ENCODE results near the gene USO1. TPM values are rescaled to one million over a fixed set of nuclear protein-coding genes. Genes with fewer than 3 reads are reported as not detected.

The USO1 gene
- total RNA-seq, 1 experiment from 2014 or later = 110 TPM

GRCh38 chr4:75790024-75790423, 65.6 kb downstream of the USO1 start:
- H3K4me1 Mint-ChIP-seq = peaks cover 0 to 11% of the 10 kb centered on the region in 2 experiments; a peak in 2 of 4 replicates
- no peak overlapping the region for H3K27ac Mint-ChIP-seq

More at GRCh38 chr4:75790024-75790423, 65.6 kb downstream of the USO1 start:
- no peak overlapping the region for H3T11ph ChIP-seq (ENCODE audit: low read length)
- Mint-ChIP-seq H3K36me3 (ENCODE audit: insufficient read depth in 1 of 3, low read depth in 3 of 3) (peaks cover 14 to 65% (median 62%) of the 10 kb centered on the region in 3 experiments; a peak in 6 of 7 replicates), H3K27me3 (ENCODE audit: low read depth) (no peaks in the 10 kb centered on the region), H3K4me3 (no peak overlapping the region), H3K9me3 (no peaks in the 10 kb centered on the region)
- H3K18ac ChIP-seq (ENCODE audit: insufficient read length, low read depth, low read length) = no peak overlapping the region
- H4K5ac ChIP-seq (ENCODE audit: insufficient read length, low read depth, low read length) = no peak overlapping the region
- H2BK12ac ChIP-seq (ENCODE audit: insufficient read length, low read depth, low read length) = no peak overlapping the region
- no peak overlapping the region for H3K14ac ChIP-seq (ENCODE audit: insufficient read depth, low read length)
- TF ChIP-seq, protein P1, sequence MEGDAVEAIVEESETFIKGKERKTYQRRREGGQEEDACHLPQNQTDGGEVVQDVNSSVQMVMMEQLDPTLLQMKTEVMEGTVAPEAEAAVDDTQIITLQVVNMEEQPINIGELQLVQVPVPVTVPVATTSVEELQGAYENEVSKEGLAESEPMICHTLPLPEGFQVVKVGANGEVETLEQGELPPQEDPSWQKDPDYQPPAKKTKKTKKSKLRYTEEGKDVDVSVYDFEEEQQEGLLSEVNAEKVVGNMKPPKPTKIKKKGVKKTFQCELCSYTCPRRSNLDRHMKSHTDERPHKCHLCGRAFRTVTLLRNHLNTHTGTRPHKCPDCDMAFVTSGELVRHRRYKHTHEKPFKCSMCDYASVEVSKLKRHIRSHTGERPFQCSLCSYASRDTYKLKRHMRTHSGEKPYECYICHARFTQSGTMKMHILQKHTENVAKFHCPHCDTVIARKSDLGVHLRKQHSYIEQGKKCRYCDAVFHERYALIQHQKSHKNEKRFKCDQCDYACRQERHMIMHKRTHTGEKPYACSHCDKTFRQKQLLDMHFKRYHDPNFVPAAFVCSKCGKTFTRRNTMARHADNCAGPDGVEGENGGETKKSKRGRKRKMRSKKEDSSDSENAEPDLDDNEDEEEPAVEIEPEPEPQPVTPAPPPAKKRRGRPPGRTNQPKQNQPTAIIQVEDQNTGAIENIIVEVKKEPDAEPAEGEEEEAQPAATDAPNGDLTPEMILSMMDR (conservative IDR thresholded peaks at IDR 0.05) = no peak
- no peak overlapping the region for H2BK15ac ChIP-seq (ENCODE audit: low read depth, low read length)
- H2BK120ac ChIP-seq (ENCODE audit: low read depth, low read length, poor library complexity, severe bottlenecking) = no peak overlapping the region
- no peak overlapping the region for H2AFZ ChIP-seq (ENCODE audit: low read length)
- H4K8ac ChIP-seq (replicated peaks; ENCODE audit: insufficient read length, low read depth, low read length) = no peak overlapping the region
- H3K4ac ChIP-seq (ENCODE audit: low read depth, low read length) = no peak overlapping the region
- no peaks in the 10 kb centered on the region for H3K23me2 ChIP-seq (ENCODE audit: insufficient read length, low read depth, low read length, poor library complexity, severe bottlenecking)
- DNase-seq = no peak
- H4K91ac ChIP-seq (ENCODE audit: insufficient read length, low read depth, low read length) = no peak overlapping the region
- H3K23ac ChIP-seq (ENCODE audit: insufficient read length, low read depth, low read length) = no peak overlapping the region
- no peak overlapping the region for H3K56ac ChIP-seq (ENCODE audit: insufficient read length, low read depth, low read length)
- no peaks in the 10 kb centered on the region for H3K79me1 ChIP-seq (ENCODE audit: insufficient read depth, low read depth, low read length, poor library complexity, severe bottlenecking)
- no peaks in the 10 kb centered on the region for H3K79me2 ChIP-seq (ENCODE audit: insufficient read depth, low read length)
- H3K4me1 ChIP-seq (ENCODE audit: insufficient read depth, low read length) = no peaks in the 10 kb centered on the region; the same call in 1 of the 2 replicates
- WGBS (ENCODE audit: extremely low coverage, insufficient read length, low lambda C conversion rate) = no CpG with 5 or more reads among the region's 1 CpG
- H2BK5ac ChIP-seq (ENCODE audit: insufficient read length, low read length) = no peak overlapping the region
- no peak overlapping the region for H3K4me2 ChIP-seq (ENCODE audit: insufficient read depth, insufficient read length, low read length)
- H4K20me1 ChIP-seq (ENCODE audit: control insufficient read depth, insufficient read depth, insufficient read length) = no peaks in the 10 kb centered on the region
- no peak overlapping the region for H2BK20ac ChIP-seq (ENCODE audit: low read depth, low read length, poor library complexity, severe bottlenecking)
- H3K9me3 ChIP-seq (ENCODE audit: control insufficient read depth, low read depth, low read length) = no peaks in the 10 kb centered on the region
- no peaks in the 10 kb centered on the region for H3K27me3 ChIP-seq (ENCODE audit: insufficient read depth, low read length)
- H3K27ac ChIP-seq (ENCODE audit: insufficient read length, low read depth, low read length) = no peak overlapping the region
- no peak overlapping the region for H2AK5ac ChIP-seq (ENCODE audit: insufficient read length, low read length)
- no peak overlapping the region for H3K9ac ChIP-seq (ENCODE audit: extremely low read depth, insufficient read length, low read length)

All from H9 (cell line).